ENCODE results near the gene SAA1.
"Not testable (repeated sequence)": the region's sequence is repeated elsewhere in the genome, so short reads cannot be mapped to it uniquely, and the experiment has no call there.

DNA sequence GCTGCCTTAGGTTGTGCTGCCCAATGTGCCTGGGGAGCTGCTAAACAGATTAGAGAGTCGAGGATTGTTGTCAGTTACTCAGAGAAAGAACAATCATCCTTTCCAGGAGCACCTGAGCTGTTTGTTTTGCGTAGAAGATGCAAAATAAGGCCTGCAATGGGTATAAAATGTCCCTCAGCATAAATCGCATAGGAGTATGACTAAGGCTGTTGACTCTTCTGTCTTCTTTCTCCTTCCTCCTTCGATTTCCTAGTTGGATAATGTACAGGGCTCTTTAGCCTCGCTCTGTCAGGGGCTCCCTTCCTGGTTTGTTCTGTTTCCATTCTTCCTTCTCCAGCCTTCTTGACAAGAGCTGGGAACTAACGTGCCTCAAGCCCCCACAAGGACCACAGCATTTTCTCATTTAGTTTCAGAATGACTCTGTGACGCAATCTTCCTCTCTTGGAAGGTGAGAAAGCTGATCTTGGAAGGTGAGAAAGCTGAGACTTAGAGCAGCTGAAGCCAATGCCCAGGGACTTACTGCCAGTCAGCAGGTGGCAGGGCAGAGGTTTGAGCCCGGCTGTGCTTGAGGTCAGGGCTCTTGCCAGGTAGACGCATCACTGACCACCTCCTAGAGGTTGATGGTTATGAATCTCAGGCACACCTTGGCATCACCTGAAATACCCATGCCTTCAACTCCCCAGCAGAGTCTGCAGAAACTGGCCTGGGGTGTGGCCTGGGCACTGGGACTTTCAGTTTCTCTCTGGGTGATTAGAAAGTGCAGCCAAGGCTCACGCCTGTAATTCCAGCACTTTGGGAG, 1.5 kb downstream of the SAA1 start:
- TF ChIP-seq POLR2AphosphoS5 (IDR thresholded peaks at IDR 0.05): not testable (repeated sequence)
- TF ChIP-seq, protein P1, sequence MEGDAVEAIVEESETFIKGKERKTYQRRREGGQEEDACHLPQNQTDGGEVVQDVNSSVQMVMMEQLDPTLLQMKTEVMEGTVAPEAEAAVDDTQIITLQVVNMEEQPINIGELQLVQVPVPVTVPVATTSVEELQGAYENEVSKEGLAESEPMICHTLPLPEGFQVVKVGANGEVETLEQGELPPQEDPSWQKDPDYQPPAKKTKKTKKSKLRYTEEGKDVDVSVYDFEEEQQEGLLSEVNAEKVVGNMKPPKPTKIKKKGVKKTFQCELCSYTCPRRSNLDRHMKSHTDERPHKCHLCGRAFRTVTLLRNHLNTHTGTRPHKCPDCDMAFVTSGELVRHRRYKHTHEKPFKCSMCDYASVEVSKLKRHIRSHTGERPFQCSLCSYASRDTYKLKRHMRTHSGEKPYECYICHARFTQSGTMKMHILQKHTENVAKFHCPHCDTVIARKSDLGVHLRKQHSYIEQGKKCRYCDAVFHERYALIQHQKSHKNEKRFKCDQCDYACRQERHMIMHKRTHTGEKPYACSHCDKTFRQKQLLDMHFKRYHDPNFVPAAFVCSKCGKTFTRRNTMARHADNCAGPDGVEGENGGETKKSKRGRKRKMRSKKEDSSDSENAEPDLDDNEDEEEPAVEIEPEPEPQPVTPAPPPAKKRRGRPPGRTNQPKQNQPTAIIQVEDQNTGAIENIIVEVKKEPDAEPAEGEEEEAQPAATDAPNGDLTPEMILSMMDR (IDR thresholded peaks at IDR 0.05): not testable (repeated sequence)

Measured in prostate gland (tissue), 2 donors.